SW480 (cell line): ENCODE measurements around the gene IRAK3.
"Not testable (repeated sequence)": the region's sequence is repeated elsewhere in the genome, so short reads cannot be mapped to it uniquely, and the experiment has no call there.

Source experiments
- DNase-seq: peaks from one replicate; pipeline ENCODE4 v3.0.0-alpha.2; 2016; ENCODE audit warnings: low spot score

Gene IRAK3

DNA sequence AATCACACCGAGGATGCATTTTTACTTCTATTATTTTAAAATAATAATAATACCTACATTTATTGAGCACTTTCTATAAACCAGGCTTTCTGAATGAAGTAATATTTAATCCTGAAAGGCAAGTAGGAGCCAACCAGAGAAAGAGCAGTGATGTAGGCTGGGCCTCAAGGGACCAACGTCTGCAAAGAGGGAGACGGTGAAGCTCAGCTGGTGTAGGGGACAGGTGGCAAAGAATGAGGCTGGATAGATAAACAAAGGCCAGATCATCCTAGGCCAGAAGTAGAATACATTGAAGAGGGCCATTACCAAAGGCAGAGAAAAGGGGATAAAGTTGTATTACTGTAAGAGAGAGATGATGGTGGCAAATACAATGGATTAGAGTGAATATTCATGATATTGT, 18.4 kb upstream of the IRAK3 start:
- DNase-seq, result no peak

DNA sequence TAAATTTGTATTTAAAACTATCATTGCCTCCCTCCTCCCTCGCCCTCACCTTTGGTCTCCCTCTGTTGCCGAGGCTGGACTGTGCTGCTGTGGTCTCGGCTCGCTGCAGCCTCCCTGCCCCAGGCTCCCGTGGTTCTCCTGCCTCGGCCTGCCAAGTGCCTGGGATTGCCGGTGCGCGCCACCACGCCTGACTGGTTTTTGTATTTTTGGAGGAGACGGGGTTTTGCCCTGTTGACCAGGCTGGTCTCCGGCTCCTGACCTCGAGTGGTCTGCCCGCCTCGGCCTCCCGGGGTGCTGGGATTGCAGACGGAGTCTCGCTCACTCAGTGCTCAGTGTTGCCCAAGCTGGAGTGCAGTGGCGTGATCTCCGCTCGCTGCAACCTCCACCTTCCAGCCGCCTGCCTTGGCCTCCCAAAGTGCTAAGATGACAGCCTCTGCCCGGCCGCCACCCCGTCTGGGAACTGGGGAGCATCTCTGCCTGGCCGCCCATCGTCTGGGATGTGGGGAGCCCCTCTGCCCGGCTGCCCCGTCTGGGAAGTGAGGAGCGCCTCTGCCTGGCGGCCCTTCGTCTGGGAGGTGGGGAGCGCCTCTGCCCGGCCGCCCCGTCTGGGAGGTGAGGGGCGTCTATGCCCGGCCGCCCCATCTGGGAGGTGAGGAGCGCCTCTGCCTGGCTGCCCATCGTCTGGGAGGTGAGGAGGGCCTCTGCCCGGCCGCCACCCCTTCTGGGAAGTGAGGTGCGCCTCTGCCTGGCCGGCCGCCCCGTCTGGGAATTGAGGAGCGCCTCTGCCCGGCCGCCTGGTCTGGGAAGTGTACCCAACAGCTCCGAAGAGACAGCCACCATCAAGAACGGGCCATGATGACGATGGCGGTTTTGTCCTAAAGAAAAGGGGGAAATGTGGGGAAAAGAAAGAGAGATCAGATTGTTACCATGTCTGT, 14.4 kb upstream of the IRAK3 start:
- not testable (repeated sequence) for DNase-seq

DNA sequence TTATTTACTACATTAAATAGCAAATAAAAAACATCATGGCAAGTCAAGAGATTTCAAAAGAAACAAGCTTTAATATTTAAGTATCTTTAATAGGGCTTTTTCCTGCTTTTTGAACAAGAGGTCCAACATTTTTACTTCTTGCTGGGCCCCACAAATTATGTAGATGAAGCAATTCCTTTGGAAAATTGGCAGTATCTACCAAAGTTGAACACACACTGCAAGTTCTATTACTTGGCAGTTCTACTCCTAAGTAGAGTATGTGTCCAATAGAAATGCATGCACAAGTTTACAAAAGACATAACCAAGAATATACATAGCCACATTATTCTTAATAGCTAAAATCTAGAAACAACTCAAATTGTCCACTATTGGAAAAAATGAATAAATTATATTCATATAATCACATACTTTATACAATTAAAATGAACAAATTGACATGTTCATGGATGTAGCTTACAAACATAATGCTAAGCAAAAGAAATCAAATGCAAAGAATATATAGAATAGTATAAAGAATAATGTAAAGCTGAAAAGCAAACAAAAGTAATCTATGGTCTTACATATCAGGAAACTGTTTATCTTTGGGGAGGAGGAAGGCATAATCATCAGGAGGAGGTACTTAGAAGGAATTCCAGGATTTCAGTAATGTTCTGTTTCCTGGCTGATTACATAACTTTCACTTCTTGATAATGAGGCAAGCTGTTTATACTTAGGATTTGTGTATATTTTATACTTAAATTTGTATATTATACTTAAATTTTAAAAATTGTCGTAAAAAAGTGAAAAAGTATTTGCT, 12.7 kb upstream of the IRAK3 start:
- DNase-seq, result no peak

DNA sequence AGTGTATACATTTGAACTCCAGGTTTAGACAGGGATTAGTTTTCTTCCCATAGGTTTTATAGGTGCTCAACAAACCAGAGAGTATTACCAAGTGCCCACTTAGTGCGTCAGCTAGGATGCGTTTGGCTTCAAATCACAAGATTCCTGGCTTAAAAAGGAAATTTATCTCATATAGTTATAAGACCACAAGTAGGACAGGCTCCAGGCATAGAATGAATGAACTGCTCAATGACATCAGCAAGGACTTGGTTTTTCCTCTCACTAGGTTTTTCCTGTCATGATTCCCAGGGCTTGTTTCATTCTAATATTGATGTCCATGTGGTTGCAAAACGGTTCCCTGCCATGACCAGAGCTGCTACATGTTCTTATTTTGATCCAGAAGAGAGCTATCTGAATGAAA, 6.1 kb upstream of the IRAK3 start:
- no peak for DNase-seq

DNA sequence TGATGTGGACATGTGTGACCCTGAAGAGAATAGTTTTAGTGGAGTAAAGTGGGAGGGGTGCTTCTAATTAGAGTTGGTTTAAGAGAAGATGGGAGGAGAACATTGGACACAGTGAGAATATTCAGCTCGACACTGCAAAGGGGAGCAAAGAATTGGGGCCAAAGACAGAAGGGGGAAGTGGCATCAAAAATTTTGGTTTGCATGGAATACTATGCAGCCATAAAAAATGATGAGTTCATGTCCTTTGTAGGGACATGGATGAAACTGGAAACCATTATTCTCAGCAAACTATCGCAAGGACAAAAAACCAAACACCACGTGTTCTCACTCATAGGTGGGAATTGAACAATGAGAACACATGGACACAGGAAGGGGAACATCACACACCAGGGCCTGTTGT, 4.2 kb upstream of the IRAK3 start:
- not testable (repeated sequence) for DNase-seq

DNA sequence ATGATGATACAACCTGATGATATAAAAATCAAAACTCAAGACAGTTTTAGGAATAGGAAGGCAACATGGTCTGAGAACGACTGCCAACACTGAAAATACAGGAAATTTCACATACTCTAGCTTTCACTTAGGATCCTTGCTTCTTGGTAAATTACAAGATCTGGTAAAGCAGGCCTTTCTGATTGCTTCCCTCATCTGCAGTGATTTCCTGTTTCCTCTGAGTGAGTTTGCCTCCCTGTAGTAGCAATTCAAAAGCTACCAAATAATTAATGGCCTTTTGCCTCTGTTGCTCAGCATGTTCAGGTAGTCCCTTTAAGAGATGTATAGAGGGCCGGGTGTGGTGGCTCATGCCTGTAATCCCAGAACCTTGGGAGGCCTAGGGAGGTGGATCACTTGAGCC, 2.0 kb upstream of the IRAK3 start:
- DNase-seq, result no peak

DNA sequence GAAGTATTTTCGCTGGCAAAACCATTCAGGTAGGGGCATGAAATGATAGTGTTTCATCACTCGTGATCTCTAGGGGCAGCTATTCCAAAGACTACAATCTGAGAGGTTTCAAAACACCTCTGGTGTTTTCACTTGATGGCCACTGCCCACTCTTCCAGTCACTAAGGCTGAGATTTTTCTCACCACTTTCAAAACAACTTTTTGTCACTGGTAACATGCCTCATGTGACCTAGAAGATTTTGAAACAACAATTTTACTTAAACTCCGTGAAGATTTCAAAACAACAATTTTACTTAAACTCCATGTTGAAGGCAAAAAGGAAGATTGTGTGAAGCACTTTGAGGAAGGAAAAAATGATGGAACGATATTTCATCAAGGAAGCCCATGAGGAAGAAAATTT, 1.2 kb upstream of the IRAK3 start:
- DNase-seq, result no peak

DNA sequence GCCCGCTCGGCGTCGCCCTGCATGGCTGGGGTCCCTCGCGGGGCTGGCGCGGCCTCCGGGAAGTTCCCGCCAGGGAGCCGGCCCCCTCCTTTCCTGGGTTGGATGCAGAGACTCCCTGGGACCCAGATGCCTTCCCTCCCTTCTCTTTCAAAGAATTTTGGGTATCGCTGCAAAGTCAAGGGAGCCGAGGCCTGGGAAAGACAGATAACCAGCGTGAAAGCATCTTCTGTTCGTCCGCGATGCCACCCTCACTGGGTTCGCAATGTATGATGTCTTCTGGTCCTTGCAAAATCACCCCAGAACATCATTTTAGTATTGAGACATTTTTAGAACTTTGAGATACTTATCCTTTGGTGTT, 451 bp downstream of the IRAK3 start:
- DNase-seq, result no peak

DNA sequence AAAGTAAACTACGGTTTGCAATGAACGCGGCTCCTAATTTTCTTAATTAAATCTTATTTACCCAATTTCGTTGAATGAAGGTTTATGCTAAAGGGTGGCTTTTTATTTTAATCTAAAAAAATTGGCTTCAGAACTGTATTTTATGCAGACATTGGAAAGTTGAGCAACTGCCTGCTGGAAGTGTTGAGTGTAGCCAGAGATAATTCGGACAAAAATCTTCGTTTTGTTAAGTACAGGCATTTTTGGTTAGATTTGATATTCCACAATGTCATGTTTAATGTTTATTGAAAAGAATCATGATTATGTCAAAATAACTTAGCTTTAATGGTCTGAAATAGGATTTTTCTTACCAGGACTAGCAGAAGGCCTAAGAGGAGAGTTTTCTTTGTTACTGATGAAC, 875 bp downstream of the IRAK3 start:
- DNase-seq, result no peak

DNA sequence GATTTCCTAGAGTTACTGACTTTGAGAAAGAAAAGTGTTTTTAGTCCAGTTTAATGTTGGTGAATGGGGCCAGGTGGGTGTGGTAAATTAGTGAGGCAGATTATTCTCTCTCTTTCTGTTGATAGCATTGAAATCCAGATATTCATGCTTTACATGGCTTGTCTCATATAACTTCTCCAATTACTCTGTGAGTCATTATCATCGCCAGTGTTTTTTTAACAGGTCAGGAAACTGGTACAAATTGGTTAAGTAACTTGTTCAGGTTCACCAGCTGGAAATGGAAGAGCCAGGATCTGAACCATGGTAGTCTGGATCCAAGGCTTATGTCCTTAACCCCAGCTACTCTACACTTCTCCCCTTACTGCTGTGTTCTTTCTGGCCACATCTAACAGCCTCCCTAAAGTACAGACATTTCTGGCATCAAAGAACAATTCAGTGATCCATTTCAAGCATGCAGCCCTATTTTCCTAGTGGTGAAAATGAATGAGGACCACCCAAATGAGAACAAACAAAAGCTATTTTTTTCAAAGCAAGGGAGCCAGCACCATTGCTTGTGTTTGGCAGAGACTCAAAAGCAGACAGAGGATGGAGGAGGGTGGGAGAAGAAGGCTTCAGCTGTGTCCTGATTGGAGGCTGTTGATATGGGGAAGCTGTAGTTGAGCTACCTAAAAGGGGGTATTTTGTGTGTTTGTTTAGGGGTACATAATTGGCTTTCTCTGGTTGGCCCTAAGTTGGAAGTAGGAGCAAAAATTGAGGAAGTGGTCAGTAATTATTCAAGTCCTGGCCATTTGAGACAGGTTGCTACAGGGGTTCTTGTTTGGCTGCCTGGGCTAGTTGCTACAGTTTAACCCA, 1.7 kb downstream of the IRAK3 start:
- DNase-seq, result no peak

DNA sequence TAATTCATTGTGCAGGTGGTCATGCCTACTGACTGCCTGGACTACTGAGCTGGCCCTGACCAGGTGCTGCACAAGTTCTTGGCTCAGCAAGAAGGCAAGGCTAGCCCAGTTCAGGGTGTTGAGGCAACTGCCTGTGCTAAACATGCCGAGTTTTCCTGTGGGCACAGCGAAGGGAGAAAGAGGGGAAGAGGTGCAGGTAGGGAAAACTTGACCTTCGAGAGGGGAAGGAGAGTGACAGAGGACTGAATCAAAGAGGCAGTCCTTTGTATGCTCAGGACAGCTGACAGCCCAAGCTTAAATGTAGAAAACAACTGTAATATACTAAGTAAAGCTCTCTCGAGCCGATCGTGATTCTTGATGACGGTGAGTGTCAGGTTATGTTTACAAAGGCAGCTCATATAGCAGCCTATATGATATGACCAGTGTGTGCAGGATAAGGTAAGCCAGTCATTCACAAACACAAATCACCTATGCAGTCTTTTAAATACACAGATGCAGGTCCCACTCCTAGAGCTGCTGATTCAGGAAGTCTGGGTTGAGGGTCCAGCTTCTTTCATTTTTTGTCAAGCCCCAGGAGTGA, 2.6 kb downstream of the IRAK3 start:
- DNase-seq, result no peak

DNA sequence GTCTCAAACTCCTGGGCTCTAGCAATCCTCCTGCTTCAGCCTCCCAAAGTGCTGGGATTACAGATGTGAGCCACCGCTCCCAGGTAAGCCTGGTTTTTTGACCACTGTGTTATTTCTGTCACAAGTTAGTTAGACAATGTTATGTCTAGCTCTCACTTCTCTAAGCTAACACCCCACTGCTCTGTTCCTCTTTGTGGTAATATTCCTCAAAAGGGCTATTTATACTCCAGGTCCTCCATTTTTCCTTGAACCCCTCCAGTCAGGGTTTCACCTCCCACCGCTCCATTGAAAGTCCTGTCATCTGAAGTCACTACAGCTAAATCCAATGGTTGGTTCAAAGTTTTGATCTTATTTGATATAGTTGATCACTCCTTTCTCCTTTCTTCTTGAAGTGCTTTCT, 5.1 kb downstream of the IRAK3 start:
- DNase-seq, result no peak

DNA sequence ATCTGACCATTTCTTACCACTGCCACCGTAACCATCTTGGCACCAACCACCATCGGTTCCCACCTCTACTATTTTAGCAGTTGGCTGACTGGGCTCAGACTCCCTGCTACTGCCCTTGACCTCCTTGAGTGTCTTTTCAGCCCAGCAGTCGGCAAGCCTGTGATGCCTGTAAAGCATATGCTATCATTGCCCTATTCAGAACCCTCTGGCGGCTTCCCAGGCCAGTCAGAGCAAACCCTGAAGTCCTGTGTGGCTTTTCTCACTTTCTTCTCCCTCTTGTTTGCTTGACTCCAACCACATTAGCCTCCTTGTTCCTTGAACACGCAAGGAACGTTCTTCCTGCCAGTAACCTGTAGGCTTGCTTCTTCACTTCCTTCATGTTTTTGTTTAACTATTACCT, 6.2 kb downstream of the IRAK3 start:
- DNase-seq, result no peak

DNA sequence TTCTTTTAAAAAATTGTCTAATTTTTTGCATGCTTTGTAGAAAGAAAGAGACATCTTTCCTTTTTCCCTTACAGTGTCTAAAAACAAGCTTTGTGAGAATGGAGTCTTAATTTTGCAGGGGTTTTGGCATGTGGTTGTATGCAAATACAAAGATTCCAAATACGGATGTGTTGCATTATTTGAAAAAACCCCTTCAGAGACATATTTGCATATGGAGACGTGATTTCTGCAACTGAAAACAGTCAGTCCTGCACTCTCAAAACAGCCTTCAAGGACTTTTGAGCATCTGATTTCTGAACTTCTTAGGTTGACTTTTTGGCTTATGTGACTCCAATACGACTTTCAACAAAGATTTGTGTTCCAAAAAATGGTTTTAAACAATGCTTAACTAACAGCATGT, 7.8 kb downstream of the IRAK3 start:
- DNase-seq, result no peak

DNA sequence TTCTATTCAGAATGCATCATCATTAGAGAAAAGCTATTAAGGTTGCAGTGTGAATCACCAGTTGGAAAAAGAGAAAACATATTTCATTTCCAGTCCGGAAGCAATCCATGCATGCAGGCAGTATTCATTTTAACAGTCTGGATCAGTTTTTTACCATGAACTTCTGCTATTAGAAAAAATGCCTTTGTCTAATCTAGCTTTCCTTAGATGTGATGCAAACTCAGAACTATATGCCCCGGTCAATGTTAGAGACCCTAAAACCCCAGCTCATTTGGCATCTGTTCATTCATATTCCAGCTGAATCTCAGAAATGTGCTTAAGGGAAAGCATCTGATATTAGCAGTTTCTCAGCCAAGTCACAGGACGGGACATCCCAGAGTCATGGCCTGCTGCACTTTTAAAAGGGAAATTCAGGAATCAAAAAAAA, 8.5 kb downstream of the IRAK3 start:
- no peak for DNase-seq

DNA sequence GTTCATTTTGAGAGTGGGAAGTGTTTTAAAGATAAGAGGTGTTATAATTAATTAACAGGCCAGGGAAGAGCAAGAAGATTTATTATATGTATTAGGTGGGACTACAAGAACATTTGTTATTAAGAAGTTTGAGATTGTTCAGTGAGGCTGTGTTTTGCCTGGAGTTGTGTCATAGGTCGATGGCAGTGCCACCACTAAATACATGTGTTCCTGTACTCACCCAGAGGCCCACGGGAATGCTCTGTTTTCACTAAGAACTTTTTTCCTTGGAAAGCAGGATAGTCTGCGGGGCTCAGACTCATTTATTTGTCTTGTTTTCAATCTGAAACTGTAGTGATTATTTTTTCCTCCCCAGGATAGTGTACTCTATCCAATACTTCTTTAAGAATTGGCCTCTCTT, 10.1 kb downstream of the IRAK3 start:
- DNase-seq, result no peak

DNA sequence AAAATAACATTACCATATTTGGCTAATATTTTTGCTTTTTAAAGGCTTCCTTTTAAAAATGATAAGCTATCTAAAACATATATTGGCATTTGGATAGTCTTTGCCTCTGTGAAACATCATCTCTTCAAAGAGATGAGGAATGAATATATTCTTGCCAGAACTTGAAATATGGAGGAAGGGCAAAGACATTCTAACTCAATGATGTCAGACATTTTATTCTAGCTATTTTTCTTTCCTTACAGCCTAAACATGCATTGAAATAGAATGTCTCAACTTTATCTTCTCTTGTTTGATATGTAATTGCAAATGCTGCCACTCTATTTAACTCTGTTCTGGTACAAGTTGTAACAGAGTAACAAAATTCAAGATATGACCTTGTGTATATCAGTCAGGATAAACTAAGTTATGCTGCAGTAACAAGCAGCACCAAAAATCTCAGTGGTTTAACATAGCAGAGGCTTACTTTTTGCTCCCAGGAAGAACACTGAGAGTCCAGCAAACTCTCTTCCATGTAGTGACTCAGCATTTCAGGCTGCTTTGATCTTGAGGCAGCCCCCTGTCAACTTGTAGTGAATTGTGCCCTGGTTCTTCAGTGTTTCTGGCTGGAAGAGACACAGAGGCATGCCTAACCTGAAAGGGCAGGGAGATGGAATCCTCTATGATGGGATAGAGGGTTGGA, 11.0 kb downstream of the IRAK3 start:
- DNase-seq, result no peak

DNA sequence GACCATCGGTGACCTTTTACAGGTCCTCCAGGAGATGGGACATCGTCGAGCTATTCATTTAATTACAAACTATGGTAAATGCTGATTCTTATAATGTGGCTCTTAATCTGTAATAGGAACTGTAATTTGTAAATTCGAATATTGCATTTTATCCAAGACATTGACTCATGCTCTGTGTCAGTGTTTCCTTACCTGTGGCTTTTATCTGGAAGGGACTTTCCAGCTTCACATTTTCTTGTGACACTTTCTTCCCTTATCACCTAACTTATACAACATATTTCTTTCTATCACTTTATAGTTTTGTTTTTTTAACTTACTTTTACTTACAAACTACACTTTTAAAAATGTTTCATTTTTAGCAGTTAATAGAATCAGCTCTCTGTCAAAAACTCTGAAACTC, 14.8 kb downstream of the IRAK3 start:
- DNase-seq, result no peak

DNA sequence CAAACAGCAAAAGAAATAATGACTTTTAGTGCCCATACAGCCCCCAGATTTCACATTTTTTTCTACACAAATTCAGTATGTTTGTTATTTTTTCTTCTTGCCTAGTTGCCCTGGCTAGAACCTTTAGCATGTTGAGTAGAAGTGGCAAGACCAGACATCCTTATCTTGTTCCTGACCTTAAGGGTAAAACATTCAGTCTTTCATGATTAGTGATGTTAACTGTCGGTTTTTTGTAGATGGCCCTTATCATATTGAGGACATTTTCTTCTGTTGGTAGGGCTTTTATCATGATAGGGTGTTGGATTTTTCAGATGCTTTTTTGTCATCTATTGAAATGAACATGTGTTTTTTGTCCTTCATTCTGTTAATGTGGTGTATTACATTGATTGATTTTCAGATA, 17.1 kb downstream of the IRAK3 start:
- DNase-seq, result no peak

DNA sequence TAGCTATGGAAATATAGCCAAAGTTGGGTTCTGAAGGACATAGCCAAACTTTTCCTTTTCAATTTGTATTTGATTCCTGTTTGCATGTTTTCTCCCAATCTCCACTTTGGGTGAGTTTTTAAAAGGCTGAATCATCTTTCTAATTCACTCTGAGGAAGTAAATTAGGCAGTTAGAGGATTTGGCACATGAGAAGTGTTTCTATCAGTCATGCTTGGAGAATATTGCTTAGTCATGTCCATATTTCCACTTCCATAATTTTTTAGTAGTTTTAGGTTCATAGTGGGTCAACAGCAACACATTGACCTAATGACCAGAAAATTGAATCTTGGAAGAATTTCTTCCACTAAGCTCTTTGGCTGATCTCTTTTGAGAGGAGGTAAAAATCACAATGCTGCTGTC, 21.8 kb downstream of the IRAK3 start:
- DNase-seq, result no peak

DNA sequence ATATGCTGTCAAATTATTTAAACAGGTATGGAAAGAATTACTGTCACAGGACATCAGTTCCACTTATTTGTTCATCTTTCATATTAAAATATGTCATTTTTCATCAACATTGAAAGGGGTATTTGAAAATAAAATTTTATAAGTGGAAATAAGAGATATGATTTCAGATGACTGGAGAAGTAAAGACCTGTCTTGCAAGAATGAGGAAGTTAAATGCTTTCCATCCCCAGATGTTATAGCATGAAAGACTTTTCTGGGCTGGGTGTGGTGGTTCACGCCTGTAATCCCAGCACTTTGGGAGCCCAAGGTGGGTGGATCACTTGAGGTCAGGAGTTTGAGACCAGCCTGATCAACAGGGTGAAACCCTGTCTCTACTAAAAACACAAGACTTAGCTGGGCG, 22.6 kb downstream of the IRAK3 start:
- DNase-seq, result not testable (repeated sequence)

DNA sequence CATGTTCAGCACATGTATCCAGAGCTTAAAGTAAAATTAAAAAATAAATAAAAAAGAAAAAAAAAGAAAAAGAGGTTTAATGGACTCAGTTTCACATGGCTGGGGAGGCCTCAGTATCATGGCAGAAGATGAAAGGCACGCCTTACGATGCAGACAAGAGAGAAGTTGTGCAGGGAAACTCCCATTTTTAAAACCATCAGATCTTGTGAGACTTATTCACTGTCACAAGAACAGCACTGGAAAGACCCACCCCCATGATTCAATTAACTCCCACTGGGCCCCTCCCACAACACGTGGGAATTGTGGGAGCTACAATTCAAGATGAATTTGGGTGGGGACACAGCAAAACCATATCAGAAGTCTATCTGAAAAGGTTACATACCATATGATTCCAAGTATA, 24.0 kb downstream of the IRAK3 start:
- DNase-seq, result not testable (repeated sequence)
